Neural cell (in vitro differentiated cells): Measurements from ENCODE around the gene RPS15. TPM values are rescaled to one million over a fixed set of nuclear protein-coding genes. Genes with fewer than 3 reads are reported as not detected.

Experiments used
- H2AFZ ChIP-seq: fragments of 200-600, 300-800 bp; sonication (generic), shearing (Covaris generic); 2 replicates; pipeline ENCODE4 v1.6.0; 2014; ENCODE audit warnings: low read depth, mild to moderate bottlenecking, antibody characterized with exemption, low read length, moderate library complexity
- H3F3A ChIP-seq: fragments of 200-600 bp; shearing (Covaris generic); 2 replicates; pipeline ENCODE4 v1.6.1; 2016; ENCODE audit warnings: mild to moderate bottlenecking, moderate library complexity, mixed read lengths, antibody characterized with exemption, low read length; ENCODE audit not compliant: insufficient read depth, poor library complexity, severe bottlenecking
- H3K27ac ChIP-seq: fragments of 200-600, 300-800 bp; sonication (generic), shearing (Covaris generic); 2 replicates; pipeline ENCODE4 v1.5.1; 2014; ENCODE audit warnings: mild to moderate bottlenecking, low read length, moderate library complexity
- H3K27me3 ChIP-seq: fragments of 300-800, 200-600 bp; sonication (generic), shearing (Covaris generic); 2 replicates; pipeline ENCODE4 v1.6.0; 2014; ENCODE audit warnings: mild to moderate bottlenecking, low read depth, low read length, moderate library complexity; ENCODE audit not compliant: insufficient read depth
- H3K36me3 ChIP-seq: fragments of 300-800, 200-600 bp; sonication (generic), shearing (Covaris generic); 2 replicates; pipeline ENCODE4 v1.5.1; 2014; ENCODE audit warnings: mild to moderate bottlenecking, antibody characterized with exemption, low read length, moderate library complexity; ENCODE audit not compliant: insufficient read depth
- H3K4me2 ChIP-seq: fragments of 300-800, 200-600 bp; sonication (generic), shearing (Covaris generic); 2 replicates; pipeline ENCODE4 v1.6.0; 2014; ENCODE audit warnings: mild to moderate bottlenecking, low read length
- H3K4me3 ChIP-seq: fragments of 300-800, 200-600 bp; sonication (generic), shearing (Covaris generic); 2 replicates; pipeline ENCODE4 v1.5.1; 2014; ENCODE audit warnings: mild to moderate bottlenecking, low read length, moderate library complexity
- H3K79me2 ChIP-seq: fragments of 200-600 bp; shearing (Covaris generic); replicated peaks from 2 replicates; pipeline ENCODE4 v1.6.0; 2014; ENCODE audit warnings: mild to moderate bottlenecking, low read length, moderate library complexity; ENCODE audit not compliant: insufficient read depth
- H3K9ac ChIP-seq: fragments of 300-800, 200-600 bp; sonication (generic), shearing (Covaris generic); 2 replicates; pipeline ENCODE4 v1.6.1; 2016; ENCODE audit warnings: mild to moderate bottlenecking, low read length, mixed read lengths
- H3K9me2 ChIP-seq: fragments of 200-600 bp; shearing (Covaris generic); 2 replicates; pipeline ENCODE4 v1.6.1; 2016; ENCODE audit warnings: mild to moderate bottlenecking, low read length, mixed read lengths; ENCODE audit not compliant: insufficient read depth
- H3K9me3 ChIP-seq: fragments of 200-600, 300-800 bp; sonication (generic), shearing (Covaris generic); 2 replicates; pipeline ENCODE4 v1.6.1; 2016; ENCODE audit warnings: mild to moderate bottlenecking, mixed run types, low read length, moderate library complexity, mixed read lengths
- H4K20me1 ChIP-seq: fragments of 200-600 bp; shearing (Covaris generic); 2 replicates; pipeline ENCODE4 v1.6.1; 2016; ENCODE audit warnings: mild to moderate bottlenecking, mixed run types; ENCODE audit not compliant: insufficient read depth
- EP300 ChIP-seq: fragments of 450-650 bp; conservative IDR thresholded peaks from 2 replicates; pipeline ENCODE4 v1.6.1; 2014; ENCODE audit warnings: antibody characterized with exemption, mild to moderate bottlenecking, moderate library complexity; ENCODE audit not compliant: poor library complexity, severe bottlenecking
- EZH2 ChIP-seq: fragments of 200-600, 300-800 bp; shearing (Covaris generic), sonication (generic); IDR thresholded peaks from 2 replicates; pipeline ENCODE4 v1.6.1; 2014; ENCODE audit warnings: antibody characterized with exemption, low read length, borderline replicate concordance, mild to moderate bottlenecking; ENCODE audit not compliant: insufficient read depth, poor library complexity, severe bottlenecking
- MXI1 ChIP-seq: fragments of 450-650 bp; conservative IDR thresholded peaks from 2 replicates; pipeline ENCODE4 v1.6.1; 2014; ENCODE audit warnings: antibody characterized with exemption, mild to moderate bottlenecking; ENCODE audit not compliant: poor library complexity, severe bottlenecking
- POLR2AphosphoS5 ChIP-seq: IDR thresholded peaks from 2 replicates; pipeline ENCODE4 v1.6.1; 2012
- RAD21 ChIP-seq: fragments of 450-650 bp; conservative IDR thresholded peaks from 2 replicates; pipeline ENCODE4 v1.6.1; 2014; ENCODE audit warnings: antibody characterized with exemption, mild to moderate bottlenecking, moderate library complexity
- SMC3 ChIP-seq: fragments of 450-650 bp; conservative IDR thresholded peaks from 2 replicates; pipeline ENCODE4 v1.6.1; 2014; ENCODE audit warnings: antibody characterized with exemption, mild to moderate bottlenecking, moderate library complexity; ENCODE audit not compliant: poor library complexity
- TAF1 ChIP-seq: IDR thresholded peaks from 2 replicates; pipeline ENCODE4 v1.6.1; 2012; ENCODE audit warnings: low read depth
- polyA plus RNA-seq: library from polyadenylated mRNA; depleted of rRNA; stranded (reverse); fragments of >200 nt; gene quantifications from 2 replicates; pipeline ENCODE4 v1.2.3, GENCODE V29; 2014
- TF ChIP-seq, protein P1 (sequence below): IDR thresholded peaks from 2 replicates; pipeline ENCODE4 v1.6.1; 2012; ENCODE audit warnings: borderline replicate concordance
- TF ChIP-seq, protein P2 (sequence below): fragments of 450-650 bp; IDR thresholded peaks from 2 replicates; pipeline ENCODE4 v1.5.1; 2014; ENCODE audit warnings: antibody characterized with exemption, mild to moderate bottlenecking, moderate library complexity; ENCODE audit not compliant: poor library complexity, severe bottlenecking

RPS15 gene
- polyA plus RNA-seq, 1 donor from 2014 or later: 591 TPM

DNA sequence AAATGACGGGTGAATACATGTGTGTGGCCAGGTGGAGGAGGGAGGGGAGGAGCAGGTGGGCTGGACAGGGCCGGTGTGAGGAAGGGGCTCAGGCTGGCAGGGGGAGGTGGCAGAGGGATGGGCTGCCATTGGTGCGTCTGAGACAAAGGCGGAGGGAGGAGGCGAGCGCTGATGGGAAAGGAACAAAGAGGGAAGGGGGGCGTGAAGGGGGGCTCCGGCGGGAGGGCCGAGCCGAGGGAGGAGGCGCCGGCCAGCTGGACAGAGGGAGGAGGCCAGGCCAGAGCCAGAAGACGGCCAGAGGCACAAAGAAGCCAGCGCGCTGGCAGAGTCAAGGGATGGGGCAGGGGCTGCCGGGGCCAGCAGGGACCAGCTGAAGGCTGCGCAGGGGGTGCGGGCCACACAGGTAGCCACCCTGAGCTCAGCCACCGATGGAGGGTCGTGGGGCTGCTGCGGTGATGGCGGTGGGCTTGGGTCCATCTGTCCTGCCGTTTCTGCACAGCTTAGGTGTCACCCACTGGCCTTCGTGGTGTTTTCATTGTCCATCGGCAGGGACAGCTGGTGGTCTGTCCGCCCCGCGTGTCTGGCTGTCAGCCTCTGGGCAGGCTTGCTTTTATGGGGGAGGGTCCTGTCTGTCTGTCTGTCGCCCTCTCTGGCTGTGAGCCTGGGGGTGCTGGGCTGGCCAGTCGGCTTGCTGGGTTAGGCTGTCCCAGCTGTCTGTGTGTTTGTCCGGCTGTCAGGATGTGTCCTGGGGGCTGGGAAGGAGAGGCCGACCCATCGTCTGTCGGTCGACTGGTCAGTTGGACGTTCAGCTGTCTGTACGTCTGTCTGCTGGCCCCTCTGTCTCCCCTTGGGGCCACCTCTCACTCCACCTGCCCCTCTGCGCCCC lies 14.0 kb downstream of the RPS15 start:
- Histone ChIP-seq H3K9ac (peak overlapping the region; percentile 99), H3K36me3 (peaks cover 4% of the 10 kb centered on the region), H3K79me2 (peaks cover 82% of the 10 kb centered on the region), H3K9me2 (no peaks in the 10 kb centered on the region), H3K4me2 (peak overlapping the region; percentile 98), H4K20me1 (peaks cover 18% of the 10 kb centered on the region), H2AFZ (no peak overlapping the region), H3F3A (no peaks in the 10 kb centered on the region), H3K27ac (peak overlapping the region; percentile 98), H3K4me3 (peak overlapping the region; percentile 77), H3K27me3 (no peaks in the 10 kb centered on the region), H3K9me3 (no peaks in the 10 kb centered on the region)
- TF ChIP-seq, protein P1, sequence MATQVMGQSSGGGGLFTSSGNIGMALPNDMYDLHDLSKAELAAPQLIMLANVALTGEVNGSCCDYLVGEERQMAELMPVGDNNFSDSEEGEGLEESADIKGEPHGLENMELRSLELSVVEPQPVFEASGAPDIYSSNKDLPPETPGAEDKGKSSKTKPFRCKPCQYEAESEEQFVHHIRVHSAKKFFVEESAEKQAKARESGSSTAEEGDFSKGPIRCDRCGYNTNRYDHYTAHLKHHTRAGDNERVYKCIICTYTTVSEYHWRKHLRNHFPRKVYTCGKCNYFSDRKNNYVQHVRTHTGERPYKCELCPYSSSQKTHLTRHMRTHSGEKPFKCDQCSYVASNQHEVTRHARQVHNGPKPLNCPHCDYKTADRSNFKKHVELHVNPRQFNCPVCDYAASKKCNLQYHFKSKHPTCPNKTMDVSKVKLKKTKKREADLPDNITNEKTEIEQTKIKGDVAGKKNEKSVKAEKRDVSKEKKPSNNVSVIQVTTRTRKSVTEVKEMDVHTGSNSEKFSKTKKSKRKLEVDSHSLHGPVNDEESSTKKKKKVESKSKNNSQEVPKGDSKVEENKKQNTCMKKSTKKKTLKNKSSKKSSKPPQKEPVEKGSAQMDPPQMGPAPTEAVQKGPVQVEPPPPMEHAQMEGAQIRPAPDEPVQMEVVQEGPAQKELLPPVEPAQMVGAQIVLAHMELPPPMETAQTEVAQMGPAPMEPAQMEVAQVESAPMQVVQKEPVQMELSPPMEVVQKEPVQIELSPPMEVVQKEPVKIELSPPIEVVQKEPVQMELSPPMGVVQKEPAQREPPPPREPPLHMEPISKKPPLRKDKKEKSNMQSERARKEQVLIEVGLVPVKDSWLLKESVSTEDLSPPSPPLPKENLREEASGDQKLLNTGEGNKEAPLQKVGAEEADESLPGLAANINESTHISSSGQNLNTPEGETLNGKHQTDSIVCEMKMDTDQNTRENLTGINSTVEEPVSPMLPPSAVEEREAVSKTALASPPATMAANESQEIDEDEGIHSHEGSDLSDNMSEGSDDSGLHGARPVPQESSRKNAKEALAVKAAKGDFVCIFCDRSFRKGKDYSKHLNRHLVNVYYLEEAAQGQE: no peak
- peak; percentile 73 for TF ChIP-seq POLR2AphosphoS5
- TF ChIP-seq, protein P2, sequence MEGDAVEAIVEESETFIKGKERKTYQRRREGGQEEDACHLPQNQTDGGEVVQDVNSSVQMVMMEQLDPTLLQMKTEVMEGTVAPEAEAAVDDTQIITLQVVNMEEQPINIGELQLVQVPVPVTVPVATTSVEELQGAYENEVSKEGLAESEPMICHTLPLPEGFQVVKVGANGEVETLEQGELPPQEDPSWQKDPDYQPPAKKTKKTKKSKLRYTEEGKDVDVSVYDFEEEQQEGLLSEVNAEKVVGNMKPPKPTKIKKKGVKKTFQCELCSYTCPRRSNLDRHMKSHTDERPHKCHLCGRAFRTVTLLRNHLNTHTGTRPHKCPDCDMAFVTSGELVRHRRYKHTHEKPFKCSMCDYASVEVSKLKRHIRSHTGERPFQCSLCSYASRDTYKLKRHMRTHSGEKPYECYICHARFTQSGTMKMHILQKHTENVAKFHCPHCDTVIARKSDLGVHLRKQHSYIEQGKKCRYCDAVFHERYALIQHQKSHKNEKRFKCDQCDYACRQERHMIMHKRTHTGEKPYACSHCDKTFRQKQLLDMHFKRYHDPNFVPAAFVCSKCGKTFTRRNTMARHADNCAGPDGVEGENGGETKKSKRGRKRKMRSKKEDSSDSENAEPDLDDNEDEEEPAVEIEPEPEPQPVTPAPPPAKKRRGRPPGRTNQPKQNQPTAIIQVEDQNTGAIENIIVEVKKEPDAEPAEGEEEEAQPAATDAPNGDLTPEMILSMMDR: no peak
- no peak for TF ChIP-seq TAF1
- TF ChIP-seq RAD21: no peak
- TF ChIP-seq EP300: peak; percentile 40
- TF ChIP-seq MXI1: no peak
- TF ChIP-seq EZH2: no peak
- no peak for TF ChIP-seq SMC3

DNA sequence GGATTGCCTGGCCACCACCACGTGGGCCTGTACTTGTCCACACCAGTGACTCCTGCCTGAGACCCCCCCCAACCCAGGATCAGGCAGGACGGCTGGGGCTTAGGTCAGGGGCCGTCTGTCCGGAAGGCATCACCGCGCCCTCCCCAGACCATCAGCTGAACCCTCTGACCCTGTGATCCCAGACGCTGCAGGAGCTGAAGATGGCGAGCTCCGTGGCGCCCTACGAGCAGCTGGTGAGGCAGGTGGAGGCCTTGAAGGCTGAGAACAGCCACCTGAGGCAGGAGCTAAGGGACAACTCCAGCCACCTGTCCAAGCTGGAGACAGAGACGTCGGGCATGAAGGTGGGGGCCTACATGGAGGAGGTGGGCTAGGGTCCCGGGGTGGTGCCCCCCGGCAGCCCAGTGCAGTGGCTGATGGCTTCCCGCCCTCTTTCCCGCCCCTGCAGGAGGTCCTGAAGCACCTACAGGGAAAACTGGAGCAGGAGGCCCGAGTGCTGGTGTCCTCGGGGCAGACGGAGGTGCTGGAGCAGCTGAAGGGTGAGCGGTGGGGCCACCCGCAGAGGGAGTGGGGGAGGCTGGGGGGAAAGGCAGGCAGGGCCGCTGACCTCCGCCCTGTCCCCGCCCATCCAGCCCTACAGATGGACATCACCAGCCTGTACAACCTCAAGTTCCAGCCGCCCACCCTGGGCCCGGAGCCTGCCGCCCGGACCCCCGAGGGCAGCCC lies 14.8 kb downstream of the RPS15 start:
- no peak for TF ChIP-seq RAD21
- peak overlapping the region; percentile 99 for H3K9ac ChIP-seq
- H3K79me2 ChIP-seq: peaks cover 76% of the 10 kb centered on the region
- H3K27me3 ChIP-seq: no peaks in the 10 kb centered on the region
- peak overlapping the region; percentile 98 for H3K27ac ChIP-seq
- peaks cover 4% of the 10 kb centered on the region for H3K36me3 ChIP-seq
- no peaks in the 10 kb centered on the region for H3K9me3 ChIP-seq
- H3K4me2 ChIP-seq: peak overlapping the region; percentile 98
- H2AFZ ChIP-seq: no peak overlapping the region
- peak overlapping the region; percentile 77 for H3K4me3 ChIP-seq
- peaks cover 24% of the 10 kb centered on the region for H4K20me1 ChIP-seq
- H3K9me2 ChIP-seq: no peaks in the 10 kb centered on the region
- H3F3A ChIP-seq: no peaks in the 10 kb centered on the region
